ENCODE data around the gene TAGLN.

Gene TAGLN

DNA sequence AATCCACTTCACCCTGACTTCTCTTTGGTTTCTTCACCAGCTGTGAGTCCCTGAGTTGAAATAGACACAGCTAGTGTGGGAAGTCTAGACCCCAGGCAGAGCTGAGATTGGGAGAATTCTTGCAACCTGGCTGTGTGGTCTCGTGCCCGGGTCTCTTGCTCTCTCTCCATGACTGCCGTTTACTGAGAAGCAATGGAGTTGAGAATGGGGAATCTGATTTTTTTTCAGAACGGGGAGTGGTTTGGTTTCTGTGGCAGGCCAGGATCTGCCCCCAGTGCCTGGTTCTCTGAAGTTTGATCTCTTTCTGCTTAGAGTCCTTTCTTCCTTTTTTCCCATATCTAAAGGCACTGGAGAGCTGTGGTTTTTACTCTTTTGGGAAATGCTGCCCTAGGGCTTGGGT is 19.1 kb upstream of the TAGLN start:
- no peak for ATAC-seq
- TF ChIP-seq ZFP30 (CRISPR knock-in tag; IDR thresholded peaks at IDR 0.05): no peak
- TF ChIP-seq GLIS3 (CRISPR knock-in tag; IDR thresholded peaks at IDR 0.05): no peak
- TF ChIP-seq, protein P1, sequence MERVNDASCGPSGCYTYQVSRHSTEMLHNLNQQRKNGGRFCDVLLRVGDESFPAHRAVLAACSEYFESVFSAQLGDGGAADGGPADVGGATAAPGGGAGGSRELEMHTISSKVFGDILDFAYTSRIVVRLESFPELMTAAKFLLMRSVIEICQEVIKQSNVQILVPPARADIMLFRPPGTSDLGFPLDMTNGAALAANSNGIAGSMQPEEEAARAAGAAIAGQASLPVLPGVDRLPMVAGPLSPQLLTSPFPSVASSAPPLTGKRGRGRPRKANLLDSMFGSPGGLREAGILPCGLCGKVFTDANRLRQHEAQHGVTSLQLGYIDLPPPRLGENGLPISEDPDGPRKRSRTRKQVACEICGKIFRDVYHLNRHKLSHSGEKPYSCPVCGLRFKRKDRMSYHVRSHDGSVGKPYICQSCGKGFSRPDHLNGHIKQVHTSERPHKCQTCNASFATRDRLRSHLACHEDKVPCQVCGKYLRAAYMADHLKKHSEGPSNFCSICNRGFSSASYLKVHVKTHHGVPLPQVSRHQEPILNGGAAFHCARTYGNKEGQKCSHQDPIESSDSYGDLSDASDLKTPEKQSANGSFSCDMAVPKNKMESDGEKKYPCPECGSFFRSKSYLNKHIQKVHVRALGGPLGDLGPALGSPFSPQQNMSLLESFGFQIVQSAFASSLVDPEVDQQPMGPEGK (CRISPR knock-in tag; IDR thresholded peaks at IDR 0.05; ENCODE audit: borderline replicate concordance): no peak
- no peak for TF ChIP-seq ZNF70 (CRISPR knock-in tag; IDR thresholded peaks at IDR 0.05)
- no peak for TF ChIP-seq CSRNP3 (CRISPR knock-in tag; IDR thresholded peaks at IDR 0.05)
- no peak for TF ChIP-seq CSDC2 (CRISPR knock-in tag; IDR thresholded peaks at IDR 0.05)
- TF ChIP-seq BACH2 (CRISPR knock-in tag; IDR thresholded peaks at IDR 0.05; ENCODE audit: borderline replicate concordance): no peak
- TF ChIP-seq, protein P2, sequence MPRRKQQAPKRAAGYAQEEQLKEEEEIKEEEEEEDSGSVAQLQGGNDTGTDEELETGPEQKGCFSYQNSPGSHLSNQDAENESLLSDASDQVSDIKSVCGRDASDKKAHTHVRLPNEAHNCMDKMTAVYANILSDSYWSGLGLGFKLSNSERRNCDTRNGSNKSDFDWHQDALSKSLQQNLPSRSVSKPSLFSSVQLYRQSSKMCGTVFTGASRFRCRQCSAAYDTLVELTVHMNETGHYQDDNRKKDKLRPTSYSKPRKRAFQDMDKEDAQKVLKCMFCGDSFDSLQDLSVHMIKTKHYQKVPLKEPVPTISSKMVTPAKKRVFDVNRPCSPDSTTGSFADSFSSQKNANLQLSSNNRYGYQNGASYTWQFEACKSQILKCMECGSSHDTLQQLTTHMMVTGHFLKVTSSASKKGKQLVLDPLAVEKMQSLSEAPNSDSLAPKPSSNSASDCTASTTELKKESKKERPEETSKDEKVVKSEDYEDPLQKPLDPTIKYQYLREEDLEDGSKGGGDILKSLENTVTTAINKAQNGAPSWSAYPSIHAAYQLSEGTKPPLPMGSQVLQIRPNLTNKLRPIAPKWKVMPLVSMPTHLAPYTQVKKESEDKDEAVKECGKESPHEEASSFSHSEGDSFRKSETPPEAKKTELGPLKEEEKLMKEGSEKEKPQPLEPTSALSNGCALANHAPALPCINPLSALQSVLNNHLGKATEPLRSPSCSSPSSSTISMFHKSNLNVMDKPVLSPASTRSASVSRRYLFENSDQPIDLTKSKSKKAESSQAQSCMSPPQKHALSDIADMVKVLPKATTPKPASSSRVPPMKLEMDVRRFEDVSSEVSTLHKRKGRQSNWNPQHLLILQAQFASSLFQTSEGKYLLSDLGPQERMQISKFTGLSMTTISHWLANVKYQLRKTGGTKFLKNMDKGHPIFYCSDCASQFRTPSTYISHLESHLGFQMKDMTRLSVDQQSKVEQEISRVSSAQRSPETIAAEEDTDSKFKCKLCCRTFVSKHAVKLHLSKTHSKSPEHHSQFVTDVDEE (CRISPR knock-in tag; IDR thresholded peaks at IDR 0.05): no peak
- no peak for TF ChIP-seq POU6F1 (CRISPR knock-in tag; IDR thresholded peaks at IDR 0.05; ENCODE audit: borderline replicate concordance, low read depth)
- TF ChIP-seq CREB5 (CRISPR knock-in tag; IDR thresholded peaks at IDR 0.05; ENCODE audit: low read depth): no peak
- no peak for TF ChIP-seq ISL1 (CRISPR knock-in tag; IDR thresholded peaks at IDR 0.05)

- peak; percentile 59 for ATAC-seq
- no peak for TF ChIP-seq ESRRG (CRISPR knock-in tag; IDR thresholded peaks at IDR 0.05)
- no peak for TF ChIP-seq ZC3H10 (CRISPR knock-in tag; IDR thresholded peaks at IDR 0.05)
- no peak for TF ChIP-seq ZNF565 (CRISPR knock-in tag; conservative IDR thresholded peaks at IDR 0.05; ENCODE audit: low read depth)
- TF ChIP-seq ZNF8 (CRISPR knock-in tag; IDR thresholded peaks at IDR 0.05): no peak
- no peak for TF ChIP-seq TOX (CRISPR knock-in tag; IDR thresholded peaks at IDR 0.05; ENCODE audit: borderline replicate concordance)
- no peak for TF ChIP-seq ARNTL (CRISPR knock-in tag; IDR thresholded peaks at IDR 0.05; ENCODE audit: borderline replicate concordance, low read depth)
- TF ChIP-seq TCF4 (CRISPR knock-in tag; IDR thresholded peaks at IDR 0.05; ENCODE audit: borderline replicate concordance): no peak
- no peak for TF ChIP-seq CSRNP3 (CRISPR knock-in tag; IDR thresholded peaks at IDR 0.05)
- no peak for TF ChIP-seq ISL1 (CRISPR knock-in tag; IDR thresholded peaks at IDR 0.05)
- no peak for TF ChIP-seq CREB5 (CRISPR knock-in tag; IDR thresholded peaks at IDR 0.05; ENCODE audit: low read depth)
- TF ChIP-seq, protein P2 (CRISPR knock-in tag; IDR thresholded peaks at IDR 0.05): no peak
- no peak for TF ChIP-seq BACH2 (CRISPR knock-in tag; IDR thresholded peaks at IDR 0.05; ENCODE audit: borderline replicate concordance)
- TF ChIP-seq, protein P1 (CRISPR knock-in tag; IDR thresholded peaks at IDR 0.05; ENCODE audit: borderline replicate concordance): no peak
- no peak for TF ChIP-seq PPARA (CRISPR knock-in tag; IDR thresholded peaks at IDR 0.05; ENCODE audit: borderline replicate concordance)
- no peak for TF ChIP-seq ZNF70 (CRISPR knock-in tag; IDR thresholded peaks at IDR 0.05)
- TF ChIP-seq OSR1 (CRISPR knock-in tag; IDR thresholded peaks at IDR 0.05): no peak
These were observed 18.2 kb upstream of the TAGLN start for GRCh38 chr11:117180661-117181585.
